GM18868 (cell line): ENCODE results near the gene C2orf69.

Experiments used
- ATAC-seq: cut with Tn5 transposase; IDR thresholded peaks from one replicate; pipeline ENCODE4 v1.9.1; 2021; ENCODE audit warnings: mild to moderate bottlenecking, moderate library complexity; ENCODE audit not compliant: unreplicated experiment

C2orf69 gene

DNA sequence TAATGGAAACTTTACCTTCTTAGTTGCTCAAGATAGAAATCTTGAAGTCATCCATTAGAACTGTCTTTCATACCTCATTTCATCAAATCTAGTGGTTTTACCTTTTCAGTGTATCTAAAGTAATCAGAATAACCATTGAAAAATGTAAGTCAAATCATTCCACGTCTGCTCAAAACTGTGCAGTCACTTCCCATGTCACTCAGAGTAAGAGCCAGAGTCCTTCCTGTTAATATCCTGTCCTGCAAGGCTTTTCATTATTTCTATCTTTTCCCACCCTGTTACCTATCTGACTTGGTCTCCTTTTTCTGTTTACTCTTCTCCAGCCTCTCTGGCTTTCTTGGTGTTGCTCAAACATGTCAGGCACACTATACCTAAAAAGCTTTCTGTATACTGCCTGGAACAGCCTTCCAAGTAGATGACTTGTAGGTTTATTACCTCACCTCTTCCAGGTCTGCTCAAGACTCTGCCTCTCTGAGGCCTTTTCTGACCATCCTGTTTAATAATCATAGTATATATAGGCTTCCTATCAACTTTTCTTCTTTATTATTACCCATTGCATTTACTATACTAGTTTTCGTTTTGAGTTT is 3.4 kb downstream of the C2orf69 start:
- ATAC-seq, result no peak

DNA sequence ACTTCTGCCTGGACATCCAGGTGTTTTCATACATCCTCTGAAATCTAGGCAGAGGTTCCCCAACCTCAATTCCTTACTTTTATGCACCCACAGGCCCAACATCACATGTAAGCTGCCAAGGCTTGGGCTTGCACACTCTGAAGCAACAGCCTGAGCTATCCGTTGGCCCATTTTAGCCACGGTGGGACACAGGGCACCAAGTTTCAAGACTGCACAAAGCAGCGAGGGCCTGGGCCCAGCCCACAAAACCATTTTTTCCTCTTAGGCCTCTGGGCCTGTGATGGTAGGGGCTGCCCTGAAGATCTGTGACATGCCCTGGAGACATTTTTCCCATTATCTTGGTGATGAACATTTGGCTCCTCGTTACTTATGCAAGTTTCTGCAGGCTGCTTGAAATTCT is 5.9 kb downstream of the C2orf69 start:
- no peak for ATAC-seq

GRCh38 chr2:199922856-199923255 is 11.8 kb downstream of the C2orf69 start:
- no peak for ATAC-seq

- no peak for ATAC-seq
Measured at GRCh38 chr2:199923924-199924323, 12.8 kb downstream of the C2orf69 start.

GRCh38 chr2:199926806-199927205 is 15.7 kb downstream of the C2orf69 start:
- no peak for ATAC-seq

DNA sequence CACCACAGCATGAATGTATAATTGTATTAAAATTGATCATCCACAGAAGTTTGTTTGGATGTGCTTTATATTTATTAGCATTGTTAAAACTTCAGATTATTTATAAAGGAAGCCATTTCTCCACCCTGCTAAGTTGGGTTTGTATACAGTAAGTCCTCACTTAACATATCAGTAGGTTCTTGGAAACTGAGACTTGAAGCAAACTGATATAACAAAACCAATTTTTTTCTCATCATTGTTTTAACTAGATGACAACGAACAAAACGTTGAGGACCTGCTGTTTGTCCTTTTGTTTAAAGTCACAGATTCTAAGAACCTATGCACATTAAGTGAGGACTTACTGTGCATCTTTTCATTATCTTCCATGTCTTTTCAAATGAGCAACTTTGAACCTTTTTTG is 17.1 kb downstream of the C2orf69 start:
- no peak for ATAC-seq

DNA sequence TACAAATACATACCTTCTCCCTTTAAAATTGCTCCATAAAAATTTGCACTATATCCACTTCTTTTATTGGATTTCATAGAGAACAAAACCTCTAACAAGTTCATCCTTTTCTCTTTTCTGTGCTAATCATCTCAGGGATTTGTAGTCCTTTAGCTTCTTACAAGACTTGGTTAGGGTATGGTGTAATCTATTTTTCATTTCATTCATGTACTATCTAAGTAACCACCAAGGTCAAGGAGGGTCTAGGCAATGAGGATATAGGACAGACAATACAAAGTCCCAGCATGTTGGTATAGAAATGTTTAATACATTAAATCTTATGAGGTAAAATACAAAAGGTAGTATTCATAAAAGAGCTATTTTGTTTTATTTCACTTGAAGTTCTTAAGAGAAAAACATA is 17.5 kb downstream of the C2orf69 start:
- ATAC-seq, result no peak

DNA sequence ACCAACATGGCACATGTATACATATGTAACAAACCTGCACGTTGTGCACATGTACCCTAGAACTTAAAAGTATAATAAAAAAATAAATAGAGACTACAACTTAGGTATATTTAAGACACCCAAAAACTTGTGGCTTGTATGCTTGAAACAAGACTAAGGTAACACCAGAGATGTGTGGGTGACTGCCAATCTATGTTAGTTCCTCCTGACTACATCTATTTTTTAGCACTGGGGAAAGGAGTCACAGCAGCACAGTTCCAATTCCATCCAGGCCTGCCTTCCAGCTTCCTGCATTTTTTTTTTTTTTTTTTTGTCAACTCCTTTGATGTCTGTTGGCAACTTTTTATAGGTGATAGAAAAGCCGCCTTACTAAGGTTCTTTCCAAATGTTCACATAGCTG is 18.2 kb downstream of the C2orf69 start:
- ATAC-seq, result no peak

- ATAC-seq, result no peak
Measured at GRCh38 chr2:199932312-199932855, 21.3 kb downstream of the C2orf69 start.

- no peak for ATAC-seq
Measured at GRCh38 chr2:199933466-199933865, 22.4 kb downstream of the C2orf69 start.

DNA sequence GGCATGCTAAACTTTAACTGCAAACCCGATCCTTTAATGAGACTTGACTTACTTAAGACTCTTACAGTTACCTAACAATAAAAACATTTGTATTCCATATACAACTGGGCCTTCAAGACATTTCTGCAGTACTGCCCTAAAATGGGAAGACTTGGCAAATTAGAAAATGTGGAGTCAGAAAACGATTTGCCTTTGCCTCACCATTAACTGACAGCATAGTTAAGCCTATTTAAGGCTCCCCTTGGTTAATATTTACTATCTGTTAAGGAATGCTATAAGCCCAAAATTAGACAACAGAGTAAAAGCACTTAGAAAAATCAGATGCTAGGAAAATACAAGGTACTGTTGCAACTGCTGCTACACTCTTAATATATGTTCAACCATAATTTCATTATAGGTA is 25.5 kb downstream of the C2orf69 start:
- no peak for ATAC-seq

DNA sequence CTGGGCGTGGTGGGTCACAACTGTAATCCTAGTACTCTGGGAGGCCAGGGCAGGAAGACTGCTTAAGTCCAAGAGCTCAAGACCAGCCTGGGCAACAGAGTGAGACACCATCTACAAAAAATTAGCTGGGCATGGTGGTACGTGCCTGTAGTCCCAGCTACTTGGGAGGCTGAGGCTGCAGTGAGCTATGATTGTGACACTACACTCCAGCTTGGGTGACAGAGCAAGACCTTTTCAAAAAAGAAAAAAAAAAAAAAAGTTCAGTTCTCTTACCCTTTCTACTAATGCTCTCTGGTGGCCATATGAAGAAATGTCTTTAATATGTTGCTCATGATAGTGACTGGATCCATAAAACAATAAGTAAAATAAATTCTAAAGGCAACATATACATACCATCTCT is 29.3 kb downstream of the C2orf69 start:
- ATAC-seq, result peak; percentile 82

GRCh38 chr2:199943373-199943772 is 32.3 kb downstream of the C2orf69 start:
- no peak for ATAC-seq

DNA sequence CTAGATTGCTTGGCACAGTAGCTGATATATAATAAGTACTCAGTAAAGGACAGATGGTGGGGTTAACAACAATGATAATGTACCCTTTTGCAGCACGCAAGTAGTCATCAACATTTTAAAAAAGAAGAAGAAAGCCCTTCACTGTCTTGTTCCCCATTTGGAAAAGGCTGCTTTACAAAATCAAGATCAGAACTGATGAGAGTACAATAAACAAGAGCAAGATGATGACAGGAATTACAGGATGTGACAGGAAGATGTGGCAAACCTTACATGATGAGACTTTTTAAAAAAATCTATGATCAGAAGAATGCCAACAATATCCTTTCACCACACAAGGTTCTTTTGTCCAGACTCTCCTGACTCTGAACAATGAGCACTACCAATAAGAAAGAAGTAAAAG is 35.1 kb downstream of the C2orf69 start:
- ATAC-seq, result no peak

DNA sequence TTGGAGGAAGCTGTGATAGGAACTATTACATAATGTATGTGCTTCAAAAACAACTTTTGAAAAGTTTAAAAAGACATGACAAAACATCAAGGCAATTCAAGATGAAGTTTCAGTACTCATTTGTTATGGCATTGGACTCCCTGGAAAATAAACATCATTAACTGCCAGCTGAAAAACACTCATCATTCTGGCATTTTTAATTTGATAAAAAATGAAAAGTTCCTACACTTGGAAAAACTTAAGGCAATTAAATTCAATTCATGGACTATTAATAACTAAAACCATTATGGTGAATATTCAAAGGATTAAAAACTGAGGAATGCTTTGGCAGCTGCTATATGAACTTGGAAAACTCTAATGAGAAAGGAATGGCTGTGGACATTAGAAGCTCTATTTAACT is 35.7 kb downstream of the C2orf69 start:
- no peak for ATAC-seq

GRCh38 chr2:199950396-199950795 is 39.3 kb downstream of the C2orf69 start:
- ATAC-seq, result no peak

DNA sequence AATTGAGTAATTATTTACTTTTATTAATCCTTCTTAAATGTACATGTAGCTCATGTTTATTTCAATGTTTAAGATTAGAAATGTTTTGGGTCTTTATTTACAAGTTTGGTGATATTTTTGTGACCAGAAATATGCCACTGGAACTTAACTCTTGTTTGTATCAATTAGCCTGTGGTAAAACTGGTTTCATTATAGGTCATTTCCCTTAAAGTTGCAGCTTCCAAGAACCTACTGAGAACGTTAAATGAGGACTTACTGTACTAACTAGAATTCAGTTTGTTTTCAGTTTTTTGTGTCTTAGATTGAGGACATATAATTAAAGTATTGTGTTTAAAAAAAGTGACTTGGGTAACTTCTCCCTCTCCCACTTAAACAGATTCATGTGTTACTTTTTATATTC is 39.9 kb downstream of the C2orf69 start:
- ATAC-seq, result no peak

DNA sequence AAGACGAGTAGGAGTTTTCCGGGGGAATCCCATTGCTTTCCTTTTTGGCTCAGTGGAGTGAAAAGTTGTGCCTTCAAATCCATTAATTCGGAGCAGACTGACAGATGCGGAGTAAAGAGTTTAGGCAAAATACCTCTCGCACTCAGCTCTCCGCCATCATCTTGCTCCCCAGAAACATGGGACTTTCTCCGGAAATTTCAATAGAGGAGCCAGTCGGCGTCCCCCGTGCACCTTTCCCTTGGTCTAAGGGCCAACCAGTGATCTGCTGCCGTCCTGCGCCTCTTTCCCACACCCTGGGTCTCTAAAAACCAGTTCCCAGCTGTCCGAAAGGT is 43.9 kb downstream of the C2orf69 start:
- ATAC-seq, result peak; percentile 49

GRCh38 chr2:199955339-199956061 is 44.4 kb downstream of the C2orf69 start, which contains the start of the genes MAIP1 and TYW5:
TSS of gene MAIP1 (plus strand) at chr2:199955582. CDS start at chr2:199955799, 217 bp downstream.
TSS of gene TYW5 (minus strand) at chr2:199955491. CDS start at chr2:199955470, 21 bp downstream.
- peak; percentile 82 for ATAC-seq

- ATAC-seq, result no peak
Measured at GRCh38 chr2:199956062-199956380, 44.9 kb downstream of the C2orf69 start.

GRCh38 chr2:199958014-199958413 is 46.9 kb downstream of the C2orf69 start:
- no peak for ATAC-seq

DNA sequence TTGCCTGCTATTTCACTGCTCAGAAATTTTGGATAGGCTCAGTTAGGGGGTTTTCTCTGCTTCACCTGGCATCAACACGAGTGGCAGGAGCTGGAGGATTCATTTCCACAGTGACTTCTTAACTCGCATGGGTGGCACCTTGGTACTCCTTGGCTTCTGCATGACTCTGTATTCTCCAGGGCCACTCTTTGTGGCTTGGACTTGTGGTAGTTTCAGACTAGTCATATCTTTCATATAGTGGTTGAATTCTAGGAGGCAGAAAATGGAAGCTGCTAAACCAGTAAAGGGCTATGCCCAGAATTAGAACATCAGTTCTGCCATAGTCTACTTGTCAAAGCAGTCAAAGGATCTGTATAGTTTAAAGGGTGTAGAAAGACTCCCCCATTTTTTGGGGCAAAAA is 51.1 kb downstream of the C2orf69 start:
- peak; percentile 88 for ATAC-seq

GRCh38 chr2:199966405-199966804 is 55.3 kb downstream of the C2orf69 start:
- ATAC-seq, result no peak
